SK-N-SH treated with all-trans-retinoic acid at 6 μM for 48 hours (cell line): Measurements from ENCODE around the gene RPL32.

Source experiments
- ARNTL ChIP-seq: fragments of 450-650 bp; formaldehyde crosslinking; IDR thresholded peaks from 2 replicates; pipeline ENCODE4 v1.5.0; 2020; ENCODE audit warnings: low read depth, mild to moderate bottlenecking, moderate library complexity, borderline replicate concordance
- BACH2 ChIP-seq: fragments of 250-450 bp; sonication (Bioruptor Pico); IDR thresholded peaks from 2 replicates; pipeline ENCODE4 v1.9.0; 2021; ENCODE audit warnings: mild to moderate bottlenecking, borderline replicate concordance
- CREB5 ChIP-seq: fragments of 250-450 bp; sonication (Bioruptor Pico); IDR thresholded peaks from 2 replicates; pipeline ENCODE4 v1.5.1; 2020; ENCODE audit warnings: low read depth, mild to moderate bottlenecking, moderate library complexity
- ESRRG ChIP-seq: fragments of 250-450 bp; sonication (Bioruptor Pico); IDR thresholded peaks from 2 replicates; pipeline ENCODE4 v1.6.1; 2021; ENCODE audit warnings: mild to moderate bottlenecking
- ISL1 ChIP-seq: fragments of 250-450 bp; sonication (Bioruptor Pico); IDR thresholded peaks from 2 replicates; pipeline ENCODE4 v2.1.2; 2022; ENCODE audit warnings: mild to moderate bottlenecking, moderate library complexity
- OSR1 ChIP-seq: fragments of 250-450 bp; sonication (Bioruptor Pico); IDR thresholded peaks from 2 replicates; pipeline ENCODE4 v1.8.0; 2022; ENCODE audit warnings: moderate library complexity, mild to moderate bottlenecking, inconsistent platforms
- PATZ1 ChIP-seq: fragments of 250-450 bp; sonication (Bioruptor Pico); IDR thresholded peaks from 2 replicates; pipeline ENCODE4 v1.8.0; 2020; ENCODE audit warnings: mild to moderate bottlenecking, moderate library complexity, borderline replicate concordance
- PPARA ChIP-seq: fragments of 250-450 bp; sonication (Bioruptor Pico); IDR thresholded peaks from 2 replicates; pipeline ENCODE4 v1.5.0; 2020; ENCODE audit warnings: mild to moderate bottlenecking, borderline replicate concordance
- RARB ChIP-seq: fragments of 250-450 bp; sonication (Bioruptor Pico); IDR thresholded peaks from 2 replicates; pipeline ENCODE4 v1.8.0; 2021; ENCODE audit warnings: mild to moderate bottlenecking, moderate library complexity
- SNAI2 ChIP-seq: fragments of 250-450 bp; sonication (Bioruptor Pico); IDR thresholded peaks from 2 replicates; pipeline ENCODE4 v1.5.0; 2020; ENCODE audit warnings: mild to moderate bottlenecking, moderate library complexity
- TCF4 ChIP-seq: fragments of 250-450 bp; sonication (Bioruptor Pico); IDR thresholded peaks from 2 replicates; pipeline ENCODE4 v1.8.0; 2021; ENCODE audit warnings: mild to moderate bottlenecking, moderate library complexity, borderline replicate concordance
- ZFP30 ChIP-seq: fragments of 450-650 bp; formaldehyde crosslinking; IDR thresholded peaks from 2 replicates; pipeline ENCODE4 v1.5.0; 2022; ENCODE audit warnings: mild to moderate bottlenecking, moderate library complexity

GRCh38 chr3:12807601-12808359, 33.6 kb downstream of the RPL32 start:
- TF ChIP-seq ESRRG (CRISPR knock-in tag) = no peak
- TF ChIP-seq BACH2 (CRISPR knock-in tag) = no peak
- no peak for TF ChIP-seq OSR1 (CRISPR knock-in tag)
- TF ChIP-seq CREB5 (CRISPR knock-in tag) = no peak
- no peak for TF ChIP-seq SNAI2 (CRISPR knock-in tag)
- no peak for TF ChIP-seq RARB
- no peak for TF ChIP-seq PATZ1 (CRISPR knock-in tag)
- TF ChIP-seq ISL1 = no peak
- TF ChIP-seq ARNTL (CRISPR knock-in tag) = no peak
- no peak for TF ChIP-seq ZFP30
- TF ChIP-seq TCF4 (CRISPR knock-in tag) = no peak
- TF ChIP-seq PPARA = no peak
